Measurements from ENCODE around the gene LMBR1L. TPM values are rescaled to one million over a fixed set of nuclear protein-coding genes. Genes with fewer than 3 reads are reported as not detected.
"Not testable (repeated sequence)": the region's sequence is repeated elsewhere in the genome, so short reads cannot be mapped to it uniquely, and the experiment has no call there.

LMBR1L gene
- total and polyA plus RNA-seq, 8 donors: 39.9 to 102 (median 87.6) TPM

DNA sequence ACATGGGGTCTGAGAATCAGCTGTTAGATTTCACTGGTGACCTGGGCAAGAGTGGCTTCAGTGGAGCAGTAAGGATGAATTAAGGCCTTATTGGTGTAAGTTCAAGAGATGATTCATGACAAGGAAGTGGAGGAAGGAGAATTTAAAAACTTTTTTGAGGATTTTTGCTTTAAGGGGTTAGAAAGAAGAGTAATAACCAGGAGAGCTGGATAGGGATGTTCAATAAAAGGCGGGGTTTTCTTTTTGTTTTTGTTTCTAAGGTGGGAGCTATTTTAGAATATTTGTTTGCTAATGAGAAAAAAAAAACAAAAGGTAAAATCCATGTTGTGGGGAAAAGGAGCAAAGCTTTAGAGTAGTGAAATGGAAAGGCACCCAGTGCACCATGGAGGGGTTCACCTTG lies 35.8 kb upstream of the LMBR1L start:
- TF ChIP-seq, protein P1, sequence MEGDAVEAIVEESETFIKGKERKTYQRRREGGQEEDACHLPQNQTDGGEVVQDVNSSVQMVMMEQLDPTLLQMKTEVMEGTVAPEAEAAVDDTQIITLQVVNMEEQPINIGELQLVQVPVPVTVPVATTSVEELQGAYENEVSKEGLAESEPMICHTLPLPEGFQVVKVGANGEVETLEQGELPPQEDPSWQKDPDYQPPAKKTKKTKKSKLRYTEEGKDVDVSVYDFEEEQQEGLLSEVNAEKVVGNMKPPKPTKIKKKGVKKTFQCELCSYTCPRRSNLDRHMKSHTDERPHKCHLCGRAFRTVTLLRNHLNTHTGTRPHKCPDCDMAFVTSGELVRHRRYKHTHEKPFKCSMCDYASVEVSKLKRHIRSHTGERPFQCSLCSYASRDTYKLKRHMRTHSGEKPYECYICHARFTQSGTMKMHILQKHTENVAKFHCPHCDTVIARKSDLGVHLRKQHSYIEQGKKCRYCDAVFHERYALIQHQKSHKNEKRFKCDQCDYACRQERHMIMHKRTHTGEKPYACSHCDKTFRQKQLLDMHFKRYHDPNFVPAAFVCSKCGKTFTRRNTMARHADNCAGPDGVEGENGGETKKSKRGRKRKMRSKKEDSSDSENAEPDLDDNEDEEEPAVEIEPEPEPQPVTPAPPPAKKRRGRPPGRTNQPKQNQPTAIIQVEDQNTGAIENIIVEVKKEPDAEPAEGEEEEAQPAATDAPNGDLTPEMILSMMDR (IDR thresholded peaks at IDR 0.05): no peak

DNA sequence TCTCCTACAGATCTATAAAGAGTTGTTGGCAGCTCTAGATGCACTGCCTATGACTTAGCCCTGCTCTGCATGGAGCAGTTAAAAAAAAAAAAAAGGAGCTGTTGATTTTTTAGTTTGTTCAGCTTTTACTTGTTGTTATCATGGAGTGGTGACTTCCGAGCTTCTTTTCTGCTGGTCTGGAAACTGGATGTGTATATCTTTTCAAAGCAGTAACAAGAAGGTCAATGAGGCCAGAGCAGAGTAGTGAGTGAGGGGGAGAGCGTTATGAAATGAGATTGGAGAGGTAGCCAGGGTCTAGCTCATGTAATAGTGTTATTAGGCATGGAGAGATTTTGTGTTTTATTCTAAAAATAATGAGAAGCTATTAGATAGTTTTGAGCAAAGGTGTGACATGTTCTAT lies 33.7 kb upstream of the LMBR1L start:
- ATAC-seq (no peak), DNase-seq (no peak)
- no peaks in the 10 kb centered on the region for H3K9me3 ChIP-seq
- TF ChIP-seq, protein P1 (IDR thresholded peaks at IDR 0.05): no peak
- H3K4me1 ChIP-seq: no peaks in the 10 kb centered on the region
- H3K27me3 ChIP-seq: no peaks in the 10 kb centered on the region
- no peaks in the 10 kb centered on the region for H3K36me3 ChIP-seq
- intact Hi-C loops (cut with DNase I): no loop called here
- no peak overlapping the region for H3K4me3 ChIP-seq
- no peak overlapping the region for H3K27ac ChIP-seq

More for the DNA sequence above, 35.8 kb upstream of the LMBR1L start:
- H3K9me3 ChIP-seq: no peaks in the 10 kb centered on the region
- no peak overlapping the region for H3K27ac ChIP-seq
- ATAC-seq: no peak
- H3K4me1 ChIP-seq: no peaks in the 10 kb centered on the region
- no peak for DNase-seq
- no peaks in the 10 kb centered on the region for H3K27me3 ChIP-seq
- intact Hi-C loops (cut with DNase I): no loop called here
- no peak overlapping the region for H3K4me3 ChIP-seq
- H3K36me3 ChIP-seq: no peaks in the 10 kb centered on the region

DNA sequence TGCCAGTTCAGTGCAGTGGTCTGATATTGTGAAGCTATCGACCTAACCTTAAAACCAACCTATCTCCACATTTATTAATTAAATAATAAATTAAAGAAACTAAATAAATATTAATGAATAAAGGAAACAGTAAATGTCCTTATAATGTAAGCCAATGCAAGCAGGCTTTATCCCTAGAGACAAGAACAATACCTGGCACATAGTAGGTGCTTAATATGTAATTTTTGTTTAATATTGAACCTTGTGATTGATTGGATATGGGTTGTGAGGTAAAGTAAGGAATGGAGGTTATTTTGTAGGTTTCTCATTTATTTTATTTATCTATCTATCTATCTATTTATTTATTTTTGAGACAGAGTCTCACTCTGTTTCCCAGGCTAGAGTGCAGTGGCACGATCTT lies 28.4 kb upstream of the LMBR1L start:
- H3K9me3 ChIP-seq: no peaks in the 10 kb centered on the region
- no peaks in the 10 kb centered on the region for H3K27me3 ChIP-seq
- no peaks in the 10 kb centered on the region for H3K36me3 ChIP-seq
- H3K27ac ChIP-seq: no peak overlapping the region
- ATAC-seq (no peak), DNase-seq (no peak)
- intact Hi-C loops (cut with DNase I): loop anchor here in 1 of 2 donors (10.0 kb wide), 1 partner anchor 46 kb away; the partner anchor contains the start of gene TUBA1A
- no peak overlapping the region for H3K4me3 ChIP-seq
- TF ChIP-seq, protein P1 (IDR thresholded peaks at IDR 0.05): no peak
- H3K4me1 ChIP-seq: no peaks in the 10 kb centered on the region

DNA sequence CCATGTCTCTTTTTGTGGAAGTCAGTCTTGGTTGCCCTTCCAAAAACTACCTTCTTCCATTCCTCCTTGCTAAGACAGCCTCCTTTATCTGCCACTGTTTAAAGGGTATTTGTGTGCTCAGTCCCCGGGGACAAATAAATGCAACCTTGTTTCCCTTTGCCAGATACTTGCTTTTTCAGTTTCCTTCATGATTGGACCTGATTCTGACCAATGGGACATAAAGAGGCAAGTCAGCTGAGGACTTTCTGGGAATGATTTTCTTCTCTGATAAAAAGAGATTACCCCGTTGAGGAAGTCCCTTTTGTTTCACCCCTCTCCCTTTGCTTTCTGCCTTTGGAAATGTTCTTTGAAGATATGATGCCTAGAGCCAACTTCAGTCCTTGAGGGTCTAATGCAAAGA lies 27.9 kb upstream of the LMBR1L start:
- TF ChIP-seq, protein P1 (IDR thresholded peaks at IDR 0.05): no peak
- intact Hi-C loops (cut with DNase I): loop anchor here in 1 of 2 donors (10.0 kb wide), 1 partner anchor 46 kb away; the partner anchor contains the start of gene TUBA1A
- no peak overlapping the region for H3K27ac ChIP-seq
- ATAC-seq (no peak), DNase-seq (no peak)
- H3K36me3 ChIP-seq: no peaks in the 10 kb centered on the region
- no peaks in the 10 kb centered on the region for H3K27me3 ChIP-seq
- peaks cover 0 to 2% of the 10 kb centered on the region in 2 donors for H3K4me1 ChIP-seq
- no peak overlapping the region for H3K4me3 ChIP-seq
- no peaks in the 10 kb centered on the region for H3K9me3 ChIP-seq

DNA sequence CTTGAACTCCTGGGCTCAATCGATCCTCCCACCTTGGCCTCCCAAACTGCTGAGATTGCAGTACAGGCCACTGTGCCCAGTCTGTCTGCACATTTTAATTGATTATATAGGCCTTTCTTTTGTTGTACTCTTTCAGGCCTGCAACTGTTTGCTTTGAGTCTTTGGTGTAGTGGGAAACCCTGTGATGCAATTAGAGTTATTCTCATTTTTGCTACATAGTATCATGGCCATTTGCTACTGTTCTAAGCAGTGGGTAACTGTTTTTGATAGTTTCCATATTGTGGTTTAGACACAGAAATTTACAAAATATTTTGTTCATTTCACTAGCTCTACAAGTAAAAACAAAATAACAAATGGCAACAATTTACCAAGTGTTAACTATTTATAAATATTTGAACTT lies 26.8 kb upstream of the LMBR1L start:
- no peaks in the 10 kb centered on the region for H3K27me3 ChIP-seq
- no peak overlapping the region for H3K27ac ChIP-seq
- no peak for ATAC-seq
- no peak for DNase-seq
- H3K9me3 ChIP-seq: no peaks in the 10 kb centered on the region
- no peaks in the 10 kb centered on the region for H3K36me3 ChIP-seq
- TF ChIP-seq, protein P1 (IDR thresholded peaks at IDR 0.05): no peak
- H3K4me3 ChIP-seq: no peak overlapping the region
- intact Hi-C loops (cut with DNase I): loop anchor here in 1 of 2 donors (10.0 kb wide), 1 partner anchor 47 kb away; the partner anchor contains the start of gene TUBA1A
- H3K4me1 ChIP-seq: peaks cover 0 to 13% of the 10 kb centered on the region in 2 donors

DNA sequence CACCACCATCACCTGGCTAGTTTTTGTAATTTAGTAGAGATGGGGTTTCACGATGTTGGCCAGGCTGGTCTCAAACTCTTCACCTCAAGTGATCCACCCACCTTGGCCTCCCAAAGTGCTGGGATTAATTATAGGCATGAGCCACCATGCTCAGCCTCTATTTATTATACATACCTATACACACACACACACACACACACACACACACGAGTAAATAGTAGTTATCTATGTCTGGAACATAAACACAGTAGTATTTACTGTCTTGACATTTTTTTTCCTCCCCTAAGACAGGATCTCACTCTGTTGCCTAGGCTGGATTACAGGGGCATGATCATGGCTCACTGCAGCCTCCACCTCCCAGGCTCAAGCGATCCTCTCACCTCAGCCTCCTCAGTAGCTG lies 26.4 kb upstream of the LMBR1L start:
- peaks cover 4 to 18% of the 10 kb centered on the region in 2 donors for H3K4me1 ChIP-seq
- not testable (repeated sequence) for H3K27me3 ChIP-seq, ATAC-seq, H3K36me3 ChIP-seq, H3K4me3 ChIP-seq, H3K9me3 ChIP-seq, DNase-seq, H3K27ac ChIP-seq
- intact Hi-C loops (cut with DNase I): loop anchor here in 1 of 2 donors (10.0 kb wide), 1 partner anchor 48 kb away; the partner anchor contains the start of gene TUBA1A
